Lower lobe of right lung (tissue), 2 donors: ENCODE results near the gene JMJD4. TPM values are rescaled to one million over a fixed set of nuclear protein-coding genes. Genes with fewer than 3 reads are reported as not detected.

Source experiments
- ATAC-seq, 2 donors: fragments of 200-7000 bp; cut with Tn5 transposase; one replicate each; pipeline ENCODE4 v1.9.1; 2020 to 2022; ENCODE audit warnings: mild to moderate bottlenecking in 2 of 2, moderate library complexity in 2 of 2
- DNase-seq: peaks from one replicate; pipeline ENCODE4 v3.0.0-alpha.2; 2020
- H3K27ac ChIP-seq: fragments of 200-600 bp; one replicate; pipeline ENCODE4 v1.8.0; 2022
- H3K27me3 ChIP-seq: fragments of 200-600 bp; one replicate; pipeline ENCODE4 v1.8.0; 2022; ENCODE audit warnings: low read depth
- H3K36me3 ChIP-seq: fragments of 200-600 bp; one replicate; pipeline ENCODE4 v1.8.0; 2022; ENCODE audit warnings: mild to moderate bottlenecking
- H3K4me1 ChIP-seq: fragments of 200-600 bp; one replicate; pipeline ENCODE4 v1.8.0; 2022
- H3K4me3 ChIP-seq: fragments of 200-600 bp; one replicate; pipeline ENCODE4 v1.8.0; 2022; ENCODE audit warnings: mild to moderate bottlenecking
- H3K9me3 ChIP-seq: fragments of 200-600 bp; one replicate; pipeline ENCODE4 v1.8.0; 2022
- intact Hi-C: fragments of 100-400 bp; cut with DNase I; formaldehyde crosslinking; loops from one replicate; pipeline ENCODE4 v1.11.0; 2022
- total RNA-seq: library from RNA; stranded (reverse); fragmentation: NEBNext Ultra II Directional; extraction: Animal tissue kit (Norgen Biotek cat#: 25700); gene quantifications from one replicate; pipeline ENCODE4 v1.2.1, GENCODE V29; 2021
- TF ChIP-seq, protein P1 (sequence below): fragments of 200-600 bp; IDR thresholded peaks from one replicate; pipeline ENCODE4 v1.8.0; 2022; ENCODE audit warnings: antibody characterized with exemption, mild to moderate bottlenecking
- donor health status: DM: no; HTN: yes; CAD: no; lungs with severe emphysema.

Gene JMJD4
- total RNA-seq, 1 donor from 2014 or later, result 14.9 TPM

DNA sequence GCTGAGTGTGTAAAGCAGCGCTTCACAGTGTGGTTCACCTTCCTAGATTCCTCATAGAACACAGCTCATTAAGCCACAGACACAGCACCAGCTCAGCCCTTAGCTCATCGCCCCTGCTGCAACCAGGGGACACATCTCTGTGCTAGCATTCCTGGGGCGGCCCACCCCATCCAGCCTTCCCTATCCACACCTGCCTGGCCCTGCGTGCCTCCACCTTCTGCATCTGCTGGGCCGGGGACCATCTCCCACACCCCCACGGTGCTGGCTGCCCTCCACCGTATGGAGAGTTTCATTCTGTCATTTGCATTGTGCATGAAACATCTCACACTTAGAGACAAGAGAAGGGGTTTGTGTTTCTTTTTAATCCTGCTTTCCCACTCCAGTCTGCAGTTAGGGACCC is 44.6 kb upstream of the JMJD4 start:
- TF ChIP-seq, protein P1, sequence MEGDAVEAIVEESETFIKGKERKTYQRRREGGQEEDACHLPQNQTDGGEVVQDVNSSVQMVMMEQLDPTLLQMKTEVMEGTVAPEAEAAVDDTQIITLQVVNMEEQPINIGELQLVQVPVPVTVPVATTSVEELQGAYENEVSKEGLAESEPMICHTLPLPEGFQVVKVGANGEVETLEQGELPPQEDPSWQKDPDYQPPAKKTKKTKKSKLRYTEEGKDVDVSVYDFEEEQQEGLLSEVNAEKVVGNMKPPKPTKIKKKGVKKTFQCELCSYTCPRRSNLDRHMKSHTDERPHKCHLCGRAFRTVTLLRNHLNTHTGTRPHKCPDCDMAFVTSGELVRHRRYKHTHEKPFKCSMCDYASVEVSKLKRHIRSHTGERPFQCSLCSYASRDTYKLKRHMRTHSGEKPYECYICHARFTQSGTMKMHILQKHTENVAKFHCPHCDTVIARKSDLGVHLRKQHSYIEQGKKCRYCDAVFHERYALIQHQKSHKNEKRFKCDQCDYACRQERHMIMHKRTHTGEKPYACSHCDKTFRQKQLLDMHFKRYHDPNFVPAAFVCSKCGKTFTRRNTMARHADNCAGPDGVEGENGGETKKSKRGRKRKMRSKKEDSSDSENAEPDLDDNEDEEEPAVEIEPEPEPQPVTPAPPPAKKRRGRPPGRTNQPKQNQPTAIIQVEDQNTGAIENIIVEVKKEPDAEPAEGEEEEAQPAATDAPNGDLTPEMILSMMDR, result no peak
- Histone ChIP-seq H3K27ac (no peak overlapping the region), H3K36me3 (peaks cover 36% of the 10 kb centered on the region), H3K27me3 (no peaks in the 10 kb centered on the region), H3K4me3 (no peak overlapping the region), H3K9me3 (no peaks in the 10 kb centered on the region), H3K4me1 (no peaks in the 10 kb centered on the region)
- intact Hi-C loops, result no loop called here
- ATAC-seq, result no peak
- no peak for DNase-seq

DNA sequence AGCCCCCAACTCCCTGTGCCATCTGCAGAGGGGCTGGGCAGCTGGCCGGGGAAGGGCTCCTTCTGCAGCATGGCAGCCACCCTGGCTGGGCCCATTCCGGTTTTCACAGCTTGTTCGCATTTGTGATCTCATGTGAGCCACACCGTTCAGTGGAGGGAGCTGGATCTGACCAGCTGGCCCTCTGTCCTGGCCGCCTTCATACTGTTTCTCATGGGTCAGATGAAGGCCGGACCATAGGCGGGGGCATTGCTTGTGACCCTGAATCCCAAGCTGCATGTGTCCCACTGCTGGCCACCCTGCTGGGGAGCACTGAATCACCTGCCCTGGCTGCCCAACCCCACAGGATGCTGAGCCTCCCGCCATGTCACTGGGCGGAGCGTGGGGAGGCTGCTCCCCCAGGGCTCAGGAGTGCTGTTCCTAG is 43.9 kb upstream of the JMJD4 start:
- no peaks in the 10 kb centered on the region for H3K9me3 ChIP-seq
- no peak overlapping the region for H3K27ac ChIP-seq
- DNase-seq, result no peak
- H3K36me3 ChIP-seq, result peaks cover 36% of the 10 kb centered on the region
- no peaks in the 10 kb centered on the region for H3K27me3 ChIP-seq
- H3K4me1 ChIP-seq, result no peaks in the 10 kb centered on the region
- no peak overlapping the region for H3K4me3 ChIP-seq
- ATAC-seq, result no peak
- TF ChIP-seq, protein P1, result no peak
- intact Hi-C loops, result no loop called here

DNA sequence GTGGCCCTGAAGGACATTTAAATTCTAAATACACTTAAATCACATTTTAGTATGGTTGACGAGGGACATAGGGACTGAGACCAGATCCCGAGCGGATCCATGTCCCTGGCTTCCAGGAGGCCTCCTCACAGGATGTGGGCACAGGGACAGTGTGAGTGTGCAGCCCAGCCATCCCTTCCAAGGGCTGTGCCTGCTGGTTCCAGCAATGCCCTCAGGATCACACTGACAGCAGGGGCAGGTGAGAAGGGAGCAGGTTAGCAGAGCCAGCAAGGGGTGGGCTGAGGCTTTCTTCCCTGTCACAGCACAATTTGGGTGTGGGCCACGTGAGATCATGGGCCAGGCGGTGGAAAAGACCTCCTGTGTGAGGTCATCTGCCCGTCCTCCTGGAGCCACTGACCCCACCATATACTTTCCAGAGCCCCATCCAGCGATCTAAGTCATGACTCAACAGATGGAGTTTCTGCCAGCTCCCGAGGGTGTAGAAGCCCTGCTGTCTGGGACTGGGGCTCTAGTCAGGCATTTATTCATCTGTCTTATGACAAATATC is 43.4 kb upstream of the JMJD4 start:
- no peak for DNase-seq
- TF ChIP-seq, protein P1, result no peak
- intact Hi-C loops, result no loop called here
- Histone ChIP-seq H3K27ac (no peak overlapping the region), H3K4me3 (no peak overlapping the region), H3K27me3 (no peaks in the 10 kb centered on the region), H3K9me3 (no peaks in the 10 kb centered on the region), H3K36me3 (peaks cover 36% of the 10 kb centered on the region), H3K4me1 (no peaks in the 10 kb centered on the region)
- ATAC-seq, result no peak

DNA sequence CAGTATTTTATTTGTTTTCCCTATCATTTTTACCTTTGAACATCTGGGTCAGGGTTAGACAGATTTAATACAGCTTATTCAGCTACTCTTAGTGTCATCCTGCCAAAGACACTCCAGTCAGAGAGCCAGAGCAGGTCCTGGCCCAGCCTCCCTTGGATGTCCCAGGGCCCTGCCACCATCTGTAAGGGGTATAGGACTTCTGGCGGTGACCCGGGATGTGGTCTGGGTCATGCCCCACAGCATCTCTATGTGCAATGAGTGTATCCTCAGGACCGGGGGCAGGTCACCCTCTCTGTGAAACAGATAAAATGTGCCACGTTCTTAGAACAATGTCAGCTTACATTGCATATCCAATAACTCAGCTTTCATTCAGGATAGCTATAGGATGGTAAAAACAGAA is 42.5 kb upstream of the JMJD4 start:
- no peak overlapping the region for H3K4me3 ChIP-seq
- intact Hi-C loops, result no loop called here
- TF ChIP-seq, protein P1, result no peak
- H3K27ac ChIP-seq, result no peak overlapping the region
- DNase-seq (no peak), ATAC-seq (no peak)
- no peaks in the 10 kb centered on the region for H3K27me3 ChIP-seq
- H3K9me3 ChIP-seq, result no peaks in the 10 kb centered on the region
- H3K36me3 ChIP-seq, result peaks cover 36% of the 10 kb centered on the region
- H3K4me1 ChIP-seq, result no peaks in the 10 kb centered on the region

DNA sequence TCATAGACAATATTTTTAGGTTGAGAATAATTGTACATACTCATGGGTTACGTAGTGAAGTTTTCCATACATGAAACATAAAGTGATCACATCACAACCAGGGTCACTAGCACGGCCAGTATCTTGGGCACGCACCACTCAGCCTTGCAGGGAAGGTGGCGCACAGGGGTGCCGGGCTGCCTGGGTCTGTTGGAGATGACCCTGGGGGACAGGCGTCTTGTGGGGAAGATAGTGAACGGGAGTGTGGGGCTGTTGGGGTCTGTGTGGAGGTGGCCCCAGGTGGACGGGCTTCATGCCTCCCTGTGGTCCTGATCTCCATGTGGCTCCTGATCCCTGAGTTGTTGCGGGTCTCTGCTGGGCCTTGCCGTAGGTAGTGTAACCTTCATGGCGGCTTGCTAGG is 42.1 kb upstream of the JMJD4 start:
- no peak for DNase-seq
- Histone ChIP-seq H3K27ac (no peak overlapping the region), H3K4me3 (no peak overlapping the region), H3K9me3 (no peaks in the 10 kb centered on the region), H3K4me1 (no peaks in the 10 kb centered on the region), H3K36me3 (peaks cover 34% of the 10 kb centered on the region), H3K27me3 (no peaks in the 10 kb centered on the region)
- intact Hi-C loops, result no loop called here
- TF ChIP-seq, protein P1, result no peak
- no peak for ATAC-seq
